Astrocyte of the hippocampus (primary cell): ENCODE results near the gene PRDX5.

Experiments used
- DNase-seq: peaks from one replicate; pipeline ENCODE4 v3.0.0; 2011; ENCODE audit warnings: low read depth, low spot score

The PRDX5 gene

GRCh38 chr11:64324692-64325469 lies 7.0 kb downstream of the PRDX5 start:
- no peak for DNase-seq

- no peak for DNase-seq
Measured at GRCh38 chr11:64327375-64327774, 9.5 kb downstream of the PRDX5 start.

- DNase-seq = no peak
Measured at GRCh38 chr11:64327993-64328392, 10.1 kb downstream of the PRDX5 start.

GRCh38 chr11:64330888-64331287 lies 13.0 kb downstream of the PRDX5 start:
- no peak for DNase-seq

GRCh38 chr11:64331569-64332371 lies 13.8 kb downstream of the PRDX5 start:
- DNase-seq = peak; percentile 90

GRCh38 chr11:64333556-64333955 lies 15.6 kb downstream of the PRDX5 start:
- DNase-seq = no peak

GRCh38 chr11:64334764-64335735 lies 17.1 kb downstream of the PRDX5 start:
- DNase-seq = peak; percentile 93

GRCh38 chr11:64337538-64338249 lies 19.8 kb downstream of the PRDX5 start:
- DNase-seq = no peak

GRCh38 chr11:64338716-64339115 lies 20.8 kb downstream of the PRDX5 start:
- no peak for DNase-seq

GRCh38 chr11:64339286-64339685 lies 21.4 kb downstream of the PRDX5 start:
- no peak for DNase-seq

- no peak for DNase-seq
Measured at GRCh38 chr11:64339754-64340408, 22.0 kb downstream of the PRDX5 start, which contains the start of gene CCDC88B. Gene CCDC88B (plus strand): TSS chr11:64340204. CDS start chr11:64340267, 63 bp downstream.

GRCh38 chr11:64340671-64341335 lies 22.9 kb downstream of the PRDX5 start:
- peak; percentile 20 for DNase-seq

GRCh38 chr11:64341429-64341828 lies 23.5 kb downstream of the PRDX5 start:
- no peak for DNase-seq

- DNase-seq = peak; percentile 93
Measured at GRCh38 chr11:64341851-64342791, 24.2 kb downstream of the PRDX5 start.

GRCh38 chr11:64342869-64343745 lies 25.2 kb downstream of the PRDX5 start:
- no peak for DNase-seq

GRCh38 chr11:64343767-64344559 lies 26.0 kb downstream of the PRDX5 start:
- peak; percentile 20 for DNase-seq

GRCh38 chr11:64344787-64345186 lies 26.9 kb downstream of the PRDX5 start:
- DNase-seq = no peak
